ENCODE results near the gene RXRA.

GRCh38 chr9:134288746-134289145 lies 37.5 kb upstream of the RXRA start:
- no peak for TF ChIP-seq POLR2A (IDR thresholded peaks at IDR 0.05)
- no peak for TF ChIP-seq CTCF (IDR thresholded peaks at IDR 0.05)

All from transverse colon (tissue), 3 donors.